ENCODE measurements around the gene RILPL1.

- no peak for TF ChIP-seq EZH2 (IDR thresholded peaks at IDR 0.05; ENCODE audit: borderline replicate concordance, low read length)
- no peak for TF ChIP-seq CTCF (IDR thresholded peaks at IDR 0.05; ENCODE audit: low read length)
These were observed 61.1 kb downstream of the RILPL1 start for GRCh38 chr12:123472438-123472849.
